Kasumi-1 (cell line): ENCODE measurements around the gene CIB2.
A peak's percentile ranks its signal among the peaks of the same experiment; 100 is the strongest.

Source experiments
- DNase-seq, 2 experiments: peaks; one replicate each; lab custom pipeline; 2025; lab: John Stamatoyannopoulos, UW

Gene CIB2

DNA sequence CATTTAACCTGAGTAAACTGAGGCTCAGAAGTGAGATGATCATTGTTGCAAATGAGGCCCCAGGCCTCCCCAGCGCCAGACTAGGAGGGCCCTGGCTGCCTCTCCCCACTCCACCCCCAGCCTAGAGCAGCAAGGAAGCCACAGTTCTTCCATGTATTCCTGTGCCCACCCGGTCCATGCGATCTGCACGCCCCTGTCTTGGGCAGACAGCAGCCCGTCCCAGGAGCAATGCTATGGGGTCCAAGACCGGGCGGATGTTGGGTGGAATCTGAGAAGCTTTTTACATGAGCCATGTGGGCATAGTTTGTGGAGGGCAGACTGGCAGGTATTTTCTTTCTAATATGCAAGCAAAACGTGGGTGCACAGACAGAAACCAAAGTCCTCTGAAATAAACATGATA lies 23.8 kb downstream of the CIB2 start:
- DNase-seq, result no peak

DNA sequence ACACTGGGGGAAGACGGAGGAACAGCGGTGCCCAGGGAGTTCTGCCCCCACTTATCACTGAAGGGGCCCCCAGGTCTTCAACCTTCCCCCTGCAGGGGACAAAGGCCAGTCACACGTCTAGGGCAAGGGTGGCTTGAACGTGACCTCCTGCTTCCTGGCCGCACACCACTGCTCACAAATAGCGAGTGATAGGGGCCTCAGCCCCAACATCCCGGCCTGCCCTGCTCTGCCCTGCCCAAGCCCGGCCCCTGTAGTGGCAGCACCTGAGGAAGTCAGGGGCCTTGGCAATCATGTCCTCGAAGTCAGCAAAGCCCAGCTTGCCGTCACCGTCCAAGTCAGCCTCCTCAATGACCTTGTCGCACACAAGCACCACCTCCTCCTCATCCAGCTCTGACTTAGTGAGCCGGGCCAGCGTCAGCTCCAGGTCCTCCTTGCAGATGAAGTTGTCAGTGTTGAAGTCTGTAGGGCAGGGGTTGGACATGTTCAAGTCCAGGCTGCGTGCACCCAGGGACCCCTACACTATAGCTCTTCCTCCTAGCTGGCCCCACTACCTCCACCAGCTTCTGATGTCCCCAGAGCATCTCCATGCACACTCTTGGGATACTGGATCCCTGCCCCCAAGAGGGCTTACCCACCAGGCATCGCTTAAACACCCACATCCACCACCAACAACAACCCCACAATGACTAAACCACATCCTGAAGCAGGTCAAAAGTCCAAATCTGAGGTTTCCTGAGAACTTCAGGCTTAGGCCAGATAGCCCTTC lies 25.6 kb downstream of the CIB2 start:
- no peak for DNase-seq

DNA sequence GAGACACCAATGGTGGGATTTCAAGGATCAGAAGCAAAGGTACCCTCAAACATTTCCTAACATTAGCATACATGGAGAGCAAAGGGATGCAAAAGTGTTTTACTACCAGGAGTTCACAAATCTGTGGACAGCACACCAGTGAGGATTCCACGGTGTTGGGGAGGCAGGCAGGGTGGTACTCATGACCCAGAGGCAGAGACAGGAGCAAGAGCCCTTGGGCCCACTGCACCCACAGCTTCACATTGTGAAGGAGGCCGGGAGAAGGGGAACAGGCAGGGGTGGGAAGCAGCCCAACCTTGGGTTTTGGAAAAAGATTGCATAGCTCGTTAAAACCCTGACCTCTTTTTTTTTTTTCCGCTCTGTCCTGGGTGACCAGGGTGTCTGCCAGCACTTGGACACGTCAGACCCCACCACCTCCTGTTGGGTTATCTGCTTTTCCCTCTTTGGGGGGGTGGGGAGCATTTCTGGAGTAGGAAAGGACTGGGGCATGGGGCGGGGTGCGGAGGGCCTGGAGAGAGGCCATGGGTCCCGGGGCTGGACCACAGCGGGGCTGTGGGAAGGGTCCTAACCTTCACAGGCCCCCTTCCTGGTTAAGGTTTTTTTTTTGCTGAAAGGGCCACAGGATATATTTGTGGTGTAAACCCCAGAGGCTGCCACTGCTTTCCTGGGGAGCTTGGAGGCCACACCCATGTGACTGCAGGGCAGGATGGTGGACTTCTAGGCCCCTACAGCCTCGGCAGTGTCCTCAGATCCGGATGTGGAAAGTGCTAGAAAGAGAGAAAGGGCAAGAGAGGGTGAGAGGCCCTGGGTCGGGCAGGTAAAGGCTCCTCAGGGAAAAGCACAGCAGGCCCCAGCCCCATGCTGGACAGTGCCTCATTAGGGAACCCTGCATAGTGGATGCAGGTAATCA lies 26.4 kb downstream of the CIB2 start:
- no peak for DNase-seq

DNA sequence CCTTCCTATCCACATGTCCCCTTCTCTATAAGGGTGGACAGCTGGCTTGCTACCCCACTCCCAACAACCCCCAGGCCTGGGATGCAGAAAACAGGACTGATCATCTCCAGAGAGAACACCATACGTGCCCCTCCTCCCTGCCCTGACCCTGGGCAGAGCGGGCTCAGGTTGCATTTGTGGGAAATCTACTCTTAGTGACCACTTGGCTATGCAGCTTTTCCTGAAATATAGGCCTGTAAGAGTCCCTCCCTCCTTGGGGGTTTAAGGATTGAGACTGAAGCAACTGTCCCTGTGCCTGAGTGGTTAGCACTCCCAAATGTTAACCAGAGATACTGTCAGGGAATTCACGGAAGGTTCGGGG lies 27.1 kb downstream of the CIB2 start:
- DNase-seq, result no peak

DNA sequence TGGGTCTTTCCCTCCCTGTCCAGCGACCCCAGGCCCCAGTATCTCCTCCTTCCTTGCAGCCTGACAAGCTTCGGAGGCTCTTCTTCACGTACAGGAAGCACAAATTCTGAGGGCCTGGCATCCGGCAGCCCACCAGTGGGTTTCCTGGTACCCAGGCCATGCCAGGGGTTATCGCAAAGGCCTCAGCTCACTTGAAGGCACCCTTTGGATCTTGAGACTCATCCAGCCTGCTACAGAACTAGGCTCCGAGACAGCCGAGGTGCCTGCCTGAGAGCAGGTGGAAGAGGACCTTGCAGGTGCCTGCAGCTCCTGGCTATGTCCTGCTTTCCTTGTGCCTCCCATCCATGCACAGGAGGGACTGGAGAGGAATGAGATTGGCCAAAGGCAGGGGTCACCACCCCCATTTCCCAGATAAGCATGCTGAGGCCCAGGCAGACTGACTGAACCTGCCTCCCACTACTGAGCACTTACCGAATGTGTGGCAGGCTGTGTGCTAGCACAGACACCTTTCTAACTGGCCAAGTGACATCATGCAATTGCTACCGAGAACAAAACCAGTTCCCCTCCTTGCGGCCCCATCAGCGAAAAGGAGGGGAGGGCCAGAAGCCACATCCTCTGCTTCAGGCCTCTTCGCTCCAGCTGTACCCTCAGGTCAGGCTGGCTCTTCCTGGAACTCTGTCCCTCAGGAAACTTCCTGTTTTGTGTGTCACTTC lies 27.7 kb downstream of the CIB2 start:
- DNase-seq, result peak; percentile 50 to 66

DNA sequence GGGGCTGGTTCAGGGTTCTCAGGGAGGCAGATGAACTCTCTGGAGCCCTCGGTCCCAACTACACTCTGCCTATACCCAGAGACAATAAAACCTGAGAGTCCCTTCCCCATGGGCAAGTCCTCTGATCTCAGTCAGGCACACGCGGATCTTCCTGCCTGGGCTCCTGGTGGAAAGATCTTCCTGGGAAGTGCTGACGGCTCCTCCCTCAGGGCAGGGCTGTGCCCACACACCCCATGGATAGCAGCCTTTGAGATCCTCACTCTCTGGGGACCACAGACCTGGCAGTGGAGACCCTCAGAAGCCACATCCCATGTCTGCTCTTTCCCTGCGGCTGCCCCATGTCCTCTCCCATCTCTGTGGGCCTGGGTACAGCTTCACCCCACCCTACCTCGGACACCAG lies 28.5 kb downstream of the CIB2 start:
- DNase-seq, result no peak

DNA sequence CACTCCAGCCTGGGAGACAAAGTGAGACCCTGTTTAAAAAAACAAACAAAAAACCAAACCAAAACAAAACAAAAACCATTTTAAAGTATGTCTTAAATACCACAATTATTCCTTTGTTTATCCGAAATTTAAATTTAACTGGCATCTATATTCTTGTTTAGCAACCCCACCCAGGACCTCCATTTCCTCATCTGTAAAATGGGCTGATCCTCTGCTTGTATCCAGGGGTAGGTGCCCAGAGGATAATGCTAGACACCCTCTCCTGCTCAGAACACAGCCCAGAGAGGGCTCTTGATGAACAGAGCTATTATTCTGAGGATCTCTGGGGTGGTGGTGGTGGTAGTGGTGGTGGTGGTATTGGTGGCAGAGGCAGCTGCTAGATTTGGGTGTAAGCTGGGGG lies 29.0 kb downstream of the CIB2 start:
- no peak for DNase-seq

DNA sequence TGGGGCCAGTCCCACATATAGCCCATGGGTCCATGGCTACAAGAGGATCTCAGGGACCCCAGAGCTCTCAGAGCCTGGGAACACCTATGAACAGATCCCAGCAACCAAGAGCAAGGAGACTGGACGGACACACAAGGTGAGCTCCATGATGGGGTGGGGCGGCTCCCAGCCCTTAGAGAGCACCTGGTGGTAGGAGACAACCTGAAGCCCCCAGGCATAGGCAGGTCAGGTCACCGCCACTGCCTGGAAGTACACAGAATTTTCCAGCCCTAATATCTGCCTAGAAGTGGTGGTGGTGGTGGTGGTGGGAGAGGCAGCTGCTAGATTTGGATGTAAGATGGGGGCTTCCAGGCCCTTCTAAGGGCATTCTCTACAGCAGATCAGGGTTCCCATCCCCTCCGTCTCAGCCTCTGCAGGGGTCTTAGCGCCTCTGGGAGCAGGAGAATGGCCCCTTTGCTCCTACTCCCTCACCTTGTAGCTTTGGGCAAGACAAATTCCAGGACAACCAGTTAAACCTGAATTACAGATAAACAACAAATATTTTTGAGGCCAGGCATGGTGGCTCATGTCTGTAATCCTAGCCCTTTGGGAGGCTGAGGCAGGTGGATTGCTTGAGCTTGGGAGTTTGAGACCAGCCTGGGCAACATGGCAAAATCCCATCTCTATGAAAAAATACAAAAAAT lies 29.7 kb downstream of the CIB2 start:
- no peak for DNase-seq

DNA sequence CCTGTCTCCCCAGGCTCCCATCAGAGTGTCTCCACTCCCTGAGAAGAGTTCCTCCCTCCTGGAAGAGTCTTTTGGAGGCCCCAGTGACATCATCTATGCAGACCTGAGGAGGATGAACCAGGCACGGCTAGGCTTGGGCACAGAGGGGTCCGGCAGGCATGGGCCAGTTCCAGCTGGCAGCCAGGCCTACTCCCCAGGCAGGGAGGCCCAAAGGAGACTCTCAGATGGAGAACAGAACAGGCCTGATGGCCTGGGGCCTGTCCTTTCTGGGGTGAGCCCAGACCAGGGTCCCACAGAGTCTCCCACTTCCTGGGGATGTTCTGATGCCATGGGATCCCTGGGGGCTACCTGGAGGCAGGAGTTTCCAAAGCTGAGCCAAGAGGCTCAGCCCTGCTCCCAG lies 30.4 kb downstream of the CIB2 start:
- DNase-seq, result no peak

DNA sequence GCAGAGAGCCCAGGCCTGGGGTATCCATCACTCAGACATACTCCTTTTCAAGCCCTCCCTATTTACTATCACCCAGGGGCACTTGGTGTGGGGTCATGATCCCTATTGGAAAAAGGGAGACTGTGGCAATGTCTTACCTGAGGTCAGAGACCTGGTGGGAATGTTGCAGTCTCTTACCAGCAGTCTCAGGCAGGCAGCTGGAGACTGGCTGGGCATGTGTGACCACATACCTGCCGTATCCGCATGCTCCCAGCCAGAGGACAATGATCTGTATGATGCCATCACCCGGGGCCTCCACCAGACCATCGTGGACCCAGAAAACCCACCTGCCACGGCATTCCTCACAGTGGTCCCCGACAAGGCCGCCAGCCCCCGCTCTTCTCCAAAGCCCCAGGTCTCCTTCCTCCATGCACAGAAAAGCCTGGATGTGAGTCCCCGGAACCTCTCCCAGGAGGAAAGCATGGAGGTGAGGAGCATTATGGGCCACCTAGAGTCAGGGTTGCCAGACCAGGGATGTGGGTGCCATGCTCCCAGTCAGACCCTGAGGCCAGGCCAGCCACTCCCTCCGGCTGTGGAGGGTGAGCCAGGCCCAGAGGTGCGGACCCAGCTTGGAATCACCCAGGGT lies 33.0 kb downstream of the CIB2 start:
- DNase-seq, result no peak

DNA sequence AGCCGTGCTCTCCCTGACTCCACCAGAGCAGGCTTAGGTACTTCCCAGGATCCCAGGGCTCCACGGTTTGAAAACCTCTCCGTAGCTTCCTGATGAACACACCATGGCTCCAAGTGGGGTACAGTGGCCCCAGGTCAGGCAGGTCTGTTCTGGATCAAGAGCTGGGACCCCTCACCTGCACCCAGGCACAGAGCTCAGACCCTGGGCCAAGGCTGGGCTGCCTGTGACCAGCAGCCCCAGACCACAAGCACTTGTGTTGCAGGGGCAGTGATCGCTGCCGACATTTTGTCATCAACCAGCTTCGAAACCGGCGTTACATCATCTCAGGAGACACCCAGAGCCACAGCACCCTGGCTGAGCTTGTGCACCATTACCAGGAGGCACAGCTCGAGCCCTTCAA lies 33.6 kb downstream of the CIB2 start:
- no peak for DNase-seq

DNA sequence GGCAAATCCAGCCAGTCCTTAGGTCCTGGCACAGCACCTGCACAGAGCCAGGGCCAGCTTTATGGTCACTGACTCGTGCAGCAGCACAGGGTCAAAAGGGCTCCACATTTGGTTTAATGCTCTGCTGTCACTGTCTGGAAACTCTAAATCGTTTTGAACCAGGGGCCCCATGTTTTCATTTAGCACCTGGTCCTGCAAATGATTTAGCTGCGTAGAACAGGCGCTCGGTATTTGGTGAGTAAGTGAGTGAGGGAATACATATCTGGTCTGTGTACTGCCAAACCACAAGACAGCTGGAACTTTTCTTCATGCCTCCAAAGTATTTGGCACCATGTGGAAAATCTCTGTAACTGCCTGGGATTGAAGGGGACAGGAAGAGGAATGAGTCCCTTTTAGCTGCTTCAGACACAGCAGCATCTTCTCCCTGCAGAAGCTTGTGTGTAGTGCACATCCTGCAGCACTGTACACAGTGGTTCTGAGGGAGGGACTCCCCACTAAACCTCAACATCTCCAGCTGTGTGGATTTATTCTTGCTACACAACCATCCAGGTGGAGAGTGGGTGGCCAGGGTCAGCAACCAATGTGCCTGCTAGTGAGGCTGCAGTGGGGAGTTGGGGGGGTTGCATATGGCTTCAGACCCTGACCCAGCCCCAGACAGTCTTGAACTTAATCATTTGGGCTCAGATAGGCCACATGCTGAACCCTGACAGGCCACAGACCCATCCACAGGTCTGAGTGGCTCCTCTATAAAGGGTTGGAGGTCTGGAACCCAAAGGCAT lies 37.8 kb downstream of the CIB2 start:
- DNase-seq, result no peak

DNA sequence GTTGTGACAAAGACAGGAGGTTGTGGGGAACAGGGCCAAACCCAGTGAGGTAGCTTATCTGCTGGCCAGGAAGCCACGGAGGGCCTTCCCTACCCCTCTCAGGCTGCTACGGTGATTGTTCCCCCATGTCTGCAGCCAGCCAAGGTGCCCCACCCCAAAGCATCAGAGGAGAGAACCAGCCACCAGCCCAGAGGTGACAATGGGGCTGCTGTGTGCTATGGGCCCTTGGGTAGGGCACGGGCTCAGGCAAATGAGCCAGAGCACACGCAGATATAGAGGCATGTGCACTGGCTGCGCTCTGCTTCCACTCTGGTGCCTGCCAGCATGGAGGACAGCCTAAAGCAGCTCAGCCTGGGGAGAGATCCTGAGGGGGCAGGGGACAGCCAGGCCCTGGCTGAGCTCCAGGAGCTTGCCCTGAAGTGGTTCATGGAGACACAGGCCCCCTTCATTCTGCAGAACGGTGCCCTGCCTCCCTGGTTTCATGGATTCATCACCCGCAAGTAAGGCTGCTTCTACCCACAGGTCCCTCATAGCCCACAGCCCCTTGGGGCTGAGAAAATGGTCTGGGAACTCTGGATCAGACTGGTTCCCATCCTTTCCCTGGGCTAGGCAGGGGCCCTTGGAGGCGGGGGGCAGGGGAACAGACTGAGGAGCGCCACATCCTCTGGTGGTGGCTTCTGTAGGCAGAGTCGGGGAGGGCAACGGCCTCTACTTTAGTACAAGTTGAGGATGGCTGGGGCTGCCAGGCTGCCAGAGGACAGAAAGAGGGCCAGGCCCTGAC lies 38.8 kb downstream of the CIB2 start, which contains the start of gene SH2D7:
Gene SH2D7 (plus strand): TSS at position 301 of the 781 bp plus-strand sequence. CDS start 24 bp downstream, at position 325.
- DNase-seq, result no peak

DNA sequence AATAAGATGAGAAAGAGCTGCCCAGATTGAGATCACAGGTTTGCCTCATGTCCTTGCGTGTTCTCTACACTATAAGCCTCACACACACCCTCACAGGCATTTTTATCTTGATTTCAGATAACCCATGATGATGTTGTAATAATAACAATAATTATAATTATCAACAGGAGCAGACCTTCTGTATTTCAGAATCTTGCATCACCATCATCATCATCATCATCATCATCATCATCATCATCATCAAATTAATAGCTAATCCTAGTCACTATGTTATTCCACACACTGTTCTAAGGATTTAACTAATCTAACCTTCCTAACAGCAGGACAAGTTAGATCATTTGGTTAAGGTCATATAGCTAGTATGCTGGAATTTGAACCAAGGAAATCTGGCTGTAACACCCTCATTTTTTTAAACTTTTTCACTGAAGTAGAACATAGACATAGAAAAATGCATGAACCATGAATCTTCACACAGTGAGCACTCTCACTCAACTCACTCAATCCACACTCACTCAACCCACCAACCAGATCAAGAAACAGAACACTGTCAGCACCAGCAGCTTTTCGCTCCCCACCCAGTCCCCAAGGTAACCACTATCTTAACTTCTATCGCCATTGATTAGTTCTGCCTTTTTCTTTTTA lies 40.7 kb downstream of the CIB2 start:
- no peak for DNase-seq

DNA sequence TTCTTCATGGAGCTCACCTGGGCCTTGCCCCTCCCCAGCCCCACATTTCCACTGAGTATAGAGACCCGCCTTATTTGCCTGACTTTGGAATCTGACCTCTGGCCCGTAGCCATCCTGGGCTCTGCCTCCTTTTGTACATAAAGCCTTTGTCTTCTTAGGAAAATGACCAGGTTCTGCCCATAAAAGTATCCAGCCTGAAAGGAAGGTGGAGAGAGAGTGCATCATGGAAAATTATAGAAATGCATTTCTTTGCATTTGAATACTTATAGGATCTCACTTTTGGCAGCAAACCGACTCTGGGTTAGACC lies 42.5 kb downstream of the CIB2 start:
- DNase-seq, result no peak

DNA sequence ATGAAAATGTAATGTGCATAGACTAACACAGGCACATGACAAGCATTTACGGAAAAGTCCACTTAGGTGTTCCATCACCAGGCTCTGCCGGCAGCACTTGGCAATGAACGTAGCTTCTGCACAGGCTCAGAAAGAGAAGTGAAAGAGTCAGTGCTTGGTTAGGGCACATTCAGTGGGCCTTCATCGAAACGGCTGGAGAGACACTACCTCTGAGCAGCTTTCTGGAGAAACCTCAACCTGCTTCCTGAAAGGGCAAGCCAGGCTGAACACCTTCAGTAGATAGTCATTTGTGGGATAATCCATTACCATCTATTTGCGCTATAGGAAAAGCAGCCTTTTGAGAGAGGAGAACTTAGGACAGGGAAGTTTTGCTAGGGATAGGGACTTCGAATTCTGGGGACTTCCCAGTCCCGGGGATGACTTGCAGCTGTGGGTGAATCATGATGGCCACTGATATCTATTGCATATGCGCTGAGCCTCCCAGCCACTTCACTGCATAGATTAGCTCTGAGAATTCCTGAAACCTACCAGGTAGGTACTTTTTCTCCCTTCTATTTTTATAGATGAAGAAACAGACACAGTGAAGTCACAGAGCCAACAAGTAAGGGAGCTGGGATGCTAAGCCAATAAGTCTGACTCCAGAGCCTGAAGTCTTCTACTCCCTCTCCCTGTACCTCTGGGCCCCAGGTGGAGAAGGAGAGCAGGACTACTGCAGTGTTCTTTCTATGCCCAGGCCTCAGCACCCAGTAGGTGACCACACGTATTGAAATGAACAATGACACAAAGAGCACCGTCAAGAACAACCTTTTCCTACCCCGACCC lies 43.1 kb downstream of the CIB2 start:
- DNase-seq, result no peak

DNA sequence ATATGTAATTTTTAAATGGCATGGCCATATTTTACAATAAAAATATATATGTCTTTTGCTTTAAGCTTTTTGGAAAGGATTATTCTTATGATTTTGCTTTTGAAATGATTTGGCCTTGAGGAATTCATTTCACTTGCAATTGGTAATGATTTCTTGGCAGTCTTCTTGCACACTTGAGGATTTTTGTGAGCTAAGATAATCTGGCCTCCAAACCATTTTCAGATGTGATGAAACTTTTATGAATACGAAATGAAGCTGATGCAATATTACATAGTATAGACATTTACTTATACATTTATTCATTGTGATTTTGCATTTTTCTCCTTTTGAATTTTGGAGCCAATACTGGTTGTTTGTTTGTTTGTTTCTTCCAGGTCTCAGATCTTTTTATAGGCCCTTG lies 45.3 kb downstream of the CIB2 start:
- DNase-seq, result no peak

DNA sequence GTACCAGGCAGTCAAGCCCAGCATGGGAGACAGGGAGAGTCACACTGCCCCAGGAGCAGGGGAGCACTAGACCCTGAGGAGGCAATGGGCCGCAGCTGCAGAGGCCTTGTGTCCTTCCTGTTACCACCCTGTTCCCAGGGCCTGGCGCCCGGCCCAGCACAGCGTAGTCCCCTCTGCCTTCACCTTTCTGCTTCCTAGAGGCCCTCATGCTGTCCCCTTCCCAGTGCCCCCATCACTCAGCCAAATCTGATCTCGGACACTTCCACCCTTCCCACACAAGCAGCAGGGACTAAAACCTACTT lies 46.8 kb downstream of the CIB2 start:
- DNase-seq, result no peak
